Heart left ventricle (tissue), 13 donors: Measurements from ENCODE around the gene MTRFR.

Experiments used
- POLR2A ChIP-seq, 2 donors: fragments of 450-650 bp; IDR thresholded peaks; one replicate each; pipeline ENCODE4 v1.6.1; 2017; ENCODE audit warnings: antibody characterized with exemption in 2 of 2, mild to moderate bottlenecking in 2 of 2, moderate library complexity in 2 of 2
- TF ChIP-seq, protein P1 (sequence below), 12 donors: fragments of 200-600 bp; sonication (generic) in 4 of 12; IDR thresholded peaks; one replicate each; pipeline versions ENCODE4 v1.5.0 to v1.8.0; 2018 to 2022; ENCODE audit warnings: antibody characterized with exemption in 12 of 12, mild to moderate bottlenecking in 5 of 12
- donor health status: ischemic (EF 13 %, LVEDD 7.1; RV severe dilation, severe dysfunction).
- donor health status: DM: no; HTN: yes; CAD: no.
- donor health status: DM: no; HTN: no; CAD: no.
- donor health status: ischemic (EF 25% LVEDD 6.9; RV normal size, moderate dysfunction).
- donor health status: ischemic (EF 25% LVEDD 5.7; RV mildly dilated, moderate dysfunction).
- donor health status: ischemic (EF 35%, LVEDD 5.7; RV mildly dilated, moderate dysfunction).
- donor health status: nonischemic (EF 11% LVEDD 7.7; RV severe dilation, severe dysfunction).
- donor health status: DM: yes; HTN: yes; CAD: no.
- donor health status: PGD.
- donor health status: ischemic (EF 29% LVEDD 5.4; RV normal size, mild dysfunction).
- donor health status: nonischemic (EF 23%, LVEDD 6.1; RV moderate dilation, normal function).

DNA sequence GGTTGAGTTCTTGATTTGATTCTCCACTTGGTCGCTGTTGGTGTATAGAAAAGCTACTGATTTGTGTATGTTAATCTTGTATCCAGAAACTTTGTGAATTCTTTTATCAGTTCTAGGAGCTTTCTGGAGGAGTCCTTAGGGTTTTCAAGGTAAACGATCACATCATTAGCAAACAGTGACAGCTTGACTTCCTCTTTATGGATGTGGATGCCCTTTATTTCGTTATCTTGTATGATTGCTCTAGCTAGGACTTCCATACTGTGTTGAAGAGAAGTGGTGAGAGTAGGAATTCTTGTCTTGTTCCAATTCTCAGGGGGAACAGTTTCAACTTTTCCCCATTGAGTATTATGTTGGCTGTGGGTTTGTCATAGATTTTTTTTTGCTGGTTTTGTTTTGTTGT, 12.4 kb downstream of the MTRFR start:
- TF ChIP-seq, protein P1, sequence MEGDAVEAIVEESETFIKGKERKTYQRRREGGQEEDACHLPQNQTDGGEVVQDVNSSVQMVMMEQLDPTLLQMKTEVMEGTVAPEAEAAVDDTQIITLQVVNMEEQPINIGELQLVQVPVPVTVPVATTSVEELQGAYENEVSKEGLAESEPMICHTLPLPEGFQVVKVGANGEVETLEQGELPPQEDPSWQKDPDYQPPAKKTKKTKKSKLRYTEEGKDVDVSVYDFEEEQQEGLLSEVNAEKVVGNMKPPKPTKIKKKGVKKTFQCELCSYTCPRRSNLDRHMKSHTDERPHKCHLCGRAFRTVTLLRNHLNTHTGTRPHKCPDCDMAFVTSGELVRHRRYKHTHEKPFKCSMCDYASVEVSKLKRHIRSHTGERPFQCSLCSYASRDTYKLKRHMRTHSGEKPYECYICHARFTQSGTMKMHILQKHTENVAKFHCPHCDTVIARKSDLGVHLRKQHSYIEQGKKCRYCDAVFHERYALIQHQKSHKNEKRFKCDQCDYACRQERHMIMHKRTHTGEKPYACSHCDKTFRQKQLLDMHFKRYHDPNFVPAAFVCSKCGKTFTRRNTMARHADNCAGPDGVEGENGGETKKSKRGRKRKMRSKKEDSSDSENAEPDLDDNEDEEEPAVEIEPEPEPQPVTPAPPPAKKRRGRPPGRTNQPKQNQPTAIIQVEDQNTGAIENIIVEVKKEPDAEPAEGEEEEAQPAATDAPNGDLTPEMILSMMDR (IDR thresholded peaks at IDR 0.05): no peak
- TF ChIP-seq POLR2A (IDR thresholded peaks at IDR 0.05): no peak
